SW480 (cell line): ENCODE results near the gene TAPT1.
A peak's percentile ranks its signal among the peaks of the same experiment; 100 is the strongest.
"Not testable (repeated sequence)": the region's sequence is repeated elsewhere in the genome, so short reads cannot be mapped to it uniquely, and the experiment has no call there.

Source experiments
- DNase-seq: peaks from one replicate; pipeline ENCODE4 v3.0.0-alpha.2; 2016; ENCODE audit warnings: low spot score

The TAPT1 gene

GRCh38 chr4:16169490-16169889 lies 56.8 kb downstream of the TAPT1 start:
- no peak for DNase-seq

- DNase-seq: no peak
These were observed 57.4 kb downstream of the TAPT1 start for GRCh38 chr4:16168710-16169388.

DNA sequence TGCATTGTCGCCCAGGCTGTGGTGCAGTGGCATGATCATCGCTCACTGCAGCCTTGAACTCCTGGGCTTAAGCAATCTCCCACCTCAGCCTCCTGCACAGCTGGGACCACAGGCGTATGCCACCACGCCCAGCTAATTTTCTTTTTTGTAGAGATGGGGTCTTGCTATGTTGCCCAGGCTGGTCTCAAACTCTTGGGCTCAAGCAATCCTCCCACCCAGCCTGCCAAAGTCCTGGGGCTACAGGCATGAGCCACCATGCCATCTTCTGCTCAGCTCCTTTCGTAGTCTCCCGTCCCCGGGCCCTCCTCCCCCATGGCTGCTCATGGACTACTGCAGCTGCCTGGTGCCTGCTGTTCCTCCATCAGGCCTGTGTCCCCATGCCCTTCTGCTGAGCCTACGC lies 58.1 kb downstream of the TAPT1 start:
- no peak for DNase-seq

DNA sequence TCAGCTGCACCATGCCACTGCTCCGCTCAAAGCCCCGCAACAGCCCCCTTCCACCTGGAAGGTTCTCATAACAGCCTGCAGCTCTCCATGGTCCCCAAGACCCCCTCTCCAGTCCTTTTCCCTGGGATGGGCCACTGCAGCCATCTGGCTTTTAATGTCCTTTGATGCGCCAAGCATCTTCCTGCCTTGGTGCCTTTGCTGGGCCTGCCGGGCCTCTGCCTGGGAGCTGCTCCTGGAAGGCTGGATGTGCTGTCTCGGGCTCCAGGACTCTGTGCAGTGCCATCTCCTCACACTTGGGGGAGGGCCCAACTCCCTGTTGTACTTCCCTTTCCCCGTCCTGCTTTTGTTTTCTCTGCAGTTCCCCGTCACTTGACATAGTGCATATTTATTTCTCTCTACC lies 60.3 kb downstream of the TAPT1 start:
- no peak for DNase-seq

- no peak for DNase-seq
These were observed 63.4 kb downstream of the TAPT1 start for GRCh38 chr4:16162891-16163290.

- DNase-seq: no peak
These were observed 64.3 kb downstream of the TAPT1 start for GRCh38 chr4:16161851-16162408.

GRCh38 chr4:16160457-16160856 lies 65.8 kb downstream of the TAPT1 start:
- no peak for DNase-seq

DNA sequence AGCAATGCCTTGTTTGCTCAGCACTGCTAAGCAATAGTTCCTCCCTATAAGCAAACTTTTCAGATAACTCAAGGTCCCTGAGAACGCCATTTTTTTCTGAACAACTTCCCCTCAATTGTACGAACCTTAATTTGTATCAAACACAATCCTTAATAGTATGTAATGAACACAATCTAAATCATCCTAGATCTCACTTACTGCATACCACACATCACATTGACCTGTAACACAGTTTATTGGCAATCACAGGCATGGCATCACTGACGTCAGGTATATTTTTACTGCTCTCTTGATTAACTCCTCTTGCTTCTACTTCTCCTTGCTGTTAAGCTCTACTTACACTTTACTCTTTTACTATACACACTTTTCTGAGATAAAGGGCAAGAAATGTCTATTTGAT lies 67.0 kb downstream of the TAPT1 start:
- DNase-seq: no peak

DNA sequence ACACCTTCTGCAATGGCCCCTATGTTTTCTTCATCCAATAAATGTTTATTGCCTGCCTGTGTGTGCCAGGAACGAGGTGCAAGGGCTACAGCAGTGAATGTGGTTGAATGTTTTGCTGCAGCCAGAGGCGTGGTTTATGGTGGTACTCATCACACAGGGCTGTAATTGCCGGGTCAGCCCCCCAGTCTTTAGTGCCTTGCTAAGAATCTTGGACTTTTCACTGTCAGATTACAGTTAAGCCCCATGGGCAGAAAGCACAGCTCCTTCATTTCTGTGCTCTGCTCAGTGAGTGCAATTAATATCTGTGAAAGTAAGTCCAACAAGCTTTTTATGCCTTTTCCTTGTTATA lies 67.8 kb downstream of the TAPT1 start:
- DNase-seq: no peak

DNA sequence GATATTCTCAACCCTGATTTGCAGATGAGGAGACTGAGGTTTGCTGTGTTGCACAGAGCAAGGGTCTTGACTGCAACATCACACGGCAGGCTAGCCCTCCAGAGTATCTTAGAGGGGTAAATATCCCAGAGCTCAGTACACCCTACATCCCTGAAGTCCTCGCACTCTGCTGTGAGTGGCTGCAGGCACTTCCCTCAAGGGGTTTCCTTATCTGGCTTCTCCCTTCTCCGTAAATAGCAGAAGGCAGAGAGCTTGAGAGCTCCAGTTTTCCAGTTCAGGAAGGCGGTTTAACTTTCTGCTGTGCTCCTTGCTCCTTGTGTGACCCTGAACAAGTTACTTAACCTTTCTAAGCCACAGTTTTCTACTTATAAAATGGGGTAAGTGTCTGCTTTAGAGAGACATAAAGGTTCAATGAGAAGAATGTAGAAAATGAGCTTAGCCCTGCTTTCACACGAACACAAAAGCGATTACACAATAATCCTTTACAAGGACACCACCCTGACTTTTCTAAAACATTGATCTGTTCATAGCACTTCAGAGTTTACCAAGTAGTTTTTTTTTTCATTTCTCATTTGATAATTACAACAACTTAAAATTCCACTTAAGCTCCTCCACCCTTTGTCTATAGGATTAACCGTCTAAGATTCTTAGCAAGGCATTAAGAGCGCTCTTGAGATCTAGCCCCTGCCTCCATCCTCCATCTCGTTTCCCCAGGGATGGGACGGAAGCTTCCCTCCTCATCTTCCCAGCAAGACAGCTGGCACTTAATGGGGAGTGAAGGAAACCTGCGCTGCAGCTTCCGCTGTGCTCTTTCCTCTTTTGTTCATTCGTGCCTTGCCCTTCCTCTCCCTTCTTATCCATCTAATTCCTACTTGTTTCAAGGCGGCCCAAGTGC lies 68.4 kb downstream of the TAPT1 start:
- no peak for DNase-seq

DNA sequence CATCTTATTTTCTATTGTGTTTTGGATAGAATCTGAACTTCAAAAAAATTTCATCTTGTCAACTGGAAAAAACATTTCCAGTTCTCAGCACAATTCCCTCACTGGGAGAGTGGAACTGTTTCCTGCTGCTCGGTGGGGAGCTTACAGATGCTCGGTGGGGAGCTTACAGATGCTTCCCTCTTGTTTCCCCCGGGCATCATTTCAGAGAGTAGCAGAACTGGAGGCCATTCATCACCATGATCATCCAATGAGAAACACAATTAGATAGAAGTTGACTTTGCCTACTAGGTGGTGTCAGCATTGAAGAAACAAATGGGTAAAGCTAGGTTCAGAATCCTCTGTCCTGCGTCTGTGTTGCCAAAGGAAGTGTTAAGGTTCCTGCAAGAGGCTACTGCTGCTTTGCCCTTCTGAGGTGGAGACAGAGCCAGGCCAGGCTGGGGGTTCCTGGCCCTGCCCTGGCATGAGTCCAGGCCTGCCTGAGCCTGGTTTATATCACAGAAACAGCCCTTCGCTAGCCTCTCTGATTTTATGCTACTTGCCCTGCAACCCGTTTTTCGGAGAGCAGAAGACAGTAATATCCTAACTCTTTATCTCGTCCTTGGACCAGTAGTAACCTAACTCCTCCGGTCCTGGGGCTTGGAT lies 70.6 kb downstream of the TAPT1 start:
- no peak for DNase-seq

DNA sequence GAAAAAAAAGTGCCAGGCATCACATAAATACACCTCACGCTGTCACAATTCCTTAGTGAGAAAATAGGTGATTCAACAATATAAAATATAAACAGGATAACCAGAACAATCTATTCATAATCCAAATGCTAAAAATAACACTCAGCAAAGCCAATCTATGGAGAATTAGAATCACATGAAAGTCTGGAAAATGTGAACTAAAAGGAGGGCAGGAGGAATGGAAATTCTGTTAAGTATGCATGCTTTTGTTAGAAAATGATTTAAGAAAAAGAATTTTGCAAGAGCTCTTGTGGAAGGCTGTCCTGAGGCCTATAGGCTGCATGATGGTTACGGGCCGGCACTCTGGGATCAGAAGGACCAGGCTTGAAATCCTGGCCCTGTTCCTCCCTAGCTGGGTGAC lies 71.8 kb downstream of the TAPT1 start:
- no peak for DNase-seq

DNA sequence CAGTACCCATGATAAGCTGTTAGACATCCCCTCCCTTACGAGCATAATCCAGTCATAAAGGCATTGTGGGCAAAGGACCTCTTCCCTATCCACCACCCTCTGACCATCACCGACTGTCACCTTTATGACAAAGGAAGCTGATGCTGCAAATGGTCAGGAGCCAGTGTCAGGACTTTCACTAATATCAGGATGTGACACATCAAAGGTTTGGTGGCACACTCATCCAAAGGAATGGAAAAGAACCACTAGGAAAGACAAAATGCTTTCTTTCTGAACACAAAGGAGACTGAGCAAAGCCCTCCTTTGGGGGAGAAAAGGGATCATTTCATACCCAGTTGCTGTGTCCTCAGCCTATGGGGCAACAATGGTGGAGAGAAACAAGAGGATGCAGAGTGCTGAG lies 75.6 kb downstream of the TAPT1 start:
- peak; percentile 50 for DNase-seq

DNA sequence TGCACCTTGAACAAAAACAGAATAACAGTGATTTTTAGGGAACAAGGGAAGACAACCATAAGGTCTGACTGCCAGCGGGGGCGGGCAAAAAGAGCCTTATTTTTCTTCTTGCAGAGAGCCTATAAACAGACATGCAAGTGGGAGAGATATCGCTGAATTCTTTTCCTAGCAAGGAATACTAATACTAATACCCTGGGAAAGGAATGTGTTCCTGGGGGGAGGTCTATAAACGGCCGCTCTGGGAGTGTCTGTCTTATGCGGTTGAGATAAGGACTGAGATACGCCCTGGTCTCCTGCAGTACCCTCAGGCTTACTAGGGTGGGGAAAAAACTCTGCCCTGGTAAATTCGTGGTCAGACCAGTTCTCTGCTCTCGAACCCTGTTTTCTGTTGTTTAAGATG lies 81.4 kb downstream of the TAPT1 start:
- DNase-seq: not testable (repeated sequence)

- no peak for DNase-seq
These were observed 83.5 kb downstream of the TAPT1 start for GRCh38 chr4:16142598-16143310.

DNA sequence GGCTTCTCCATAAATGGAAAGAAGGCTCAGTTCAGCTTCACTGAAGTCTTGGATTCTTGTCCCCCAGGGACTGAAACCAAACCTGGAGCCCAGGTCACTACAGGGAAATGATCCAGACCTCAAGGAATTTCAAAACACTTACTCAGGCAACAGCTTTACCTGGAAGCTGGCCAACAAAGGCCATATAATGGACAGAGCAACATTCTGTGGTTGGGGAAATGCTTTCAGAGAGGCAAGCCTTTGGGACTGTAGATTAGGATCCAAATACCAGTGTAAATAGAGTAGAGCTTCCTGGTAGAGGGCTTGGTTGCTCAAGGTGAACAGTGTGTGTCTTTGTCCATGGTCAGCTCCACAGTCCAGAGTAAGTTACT lies 85.4 kb downstream of the TAPT1 start:
- DNase-seq: peak; percentile 90

- DNase-seq: no peak
These were observed 85.9 kb downstream of the TAPT1 start for GRCh38 chr4:16140231-16140878.

DNA sequence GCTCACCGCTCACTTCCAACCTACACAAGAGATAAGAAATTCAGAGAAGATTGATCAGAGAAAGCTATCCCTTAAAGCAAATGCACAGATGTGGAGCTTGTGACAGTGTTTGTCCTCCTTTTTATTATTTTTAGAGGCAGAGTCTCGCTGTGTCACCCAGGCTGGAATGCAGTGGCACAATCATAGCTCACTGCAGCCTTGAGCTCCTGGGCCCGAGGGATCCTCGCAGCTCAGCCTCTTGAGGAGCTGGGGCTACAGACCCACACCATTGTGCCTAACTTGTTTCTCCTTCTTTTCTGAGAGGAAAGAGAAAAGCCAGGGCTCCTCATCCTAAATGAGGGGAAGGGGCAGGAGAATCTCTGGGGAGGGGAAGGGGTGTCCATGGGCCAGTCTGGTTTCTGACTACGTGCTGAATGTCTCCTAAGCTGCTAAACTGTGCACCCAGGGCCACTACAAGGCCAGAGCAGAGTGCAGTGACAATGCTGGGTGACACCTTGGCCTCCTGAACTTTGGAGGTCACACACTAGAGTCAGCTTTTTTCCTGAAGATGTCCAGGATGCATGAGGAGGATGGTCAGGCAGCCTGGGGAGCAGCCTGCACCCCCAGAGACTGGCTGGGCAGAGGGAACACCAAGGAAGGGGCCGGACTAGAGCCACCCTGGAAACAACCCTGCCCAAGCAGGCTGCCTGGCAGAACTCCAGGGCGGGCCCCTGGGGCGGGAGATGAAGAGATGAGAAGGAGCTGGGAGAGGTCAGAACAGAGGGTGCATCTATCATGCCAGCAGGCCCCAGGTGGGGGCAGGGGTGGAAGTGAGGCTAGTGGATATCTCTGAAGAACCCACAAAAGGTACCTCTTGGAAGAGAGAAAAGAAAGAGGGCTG lies 87.0 kb downstream of the TAPT1 start:
- DNase-seq: no peak

GRCh38 chr4:16136827-16137226 lies 89.4 kb downstream of the TAPT1 start:
- DNase-seq: no peak

DNA sequence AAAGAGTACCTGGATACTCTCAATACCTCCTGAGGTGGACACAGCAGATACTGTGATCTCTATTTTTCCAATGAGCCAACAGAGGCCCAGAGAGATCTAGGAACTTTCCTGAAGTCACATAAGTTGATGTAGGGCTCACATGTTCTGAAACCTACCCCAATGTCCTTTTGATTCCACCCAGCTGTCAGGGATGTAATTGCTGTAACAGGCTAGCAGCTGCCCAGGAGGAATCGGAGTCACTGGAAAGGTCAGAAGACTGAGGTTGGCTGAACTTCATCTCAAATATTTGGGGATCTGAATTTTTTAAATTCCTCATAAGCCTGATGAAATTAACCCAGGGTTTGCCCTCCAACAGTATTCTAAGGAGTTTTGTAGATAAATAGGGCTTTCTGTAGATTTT lies 90.0 kb downstream of the TAPT1 start:
- DNase-seq: no peak

DNA sequence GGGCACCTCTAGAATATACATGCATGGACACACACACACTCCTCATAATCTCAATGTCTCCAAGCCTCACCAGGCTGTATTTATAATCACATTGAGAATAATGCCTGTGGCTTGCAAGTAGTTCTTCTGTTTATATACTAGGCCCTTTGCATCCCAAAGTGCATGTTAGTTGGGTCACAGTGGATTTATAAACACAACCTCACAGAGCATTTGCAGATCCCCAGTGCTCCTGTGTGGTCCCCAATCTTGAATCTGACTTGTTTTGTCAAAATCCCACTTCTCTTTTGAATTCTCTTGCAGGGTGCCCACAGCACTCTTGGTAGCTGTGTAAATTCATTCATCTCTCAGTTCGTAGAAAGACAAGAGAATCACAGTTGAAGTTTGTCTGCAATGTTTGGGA lies 92.9 kb downstream of the TAPT1 start:
- DNase-seq: no peak
